Measurements from ENCODE around the gene PDK1. TPM values are rescaled to one million over a fixed set of nuclear protein-coding genes. Genes with fewer than 3 reads are reported as not detected.
A peak's percentile ranks its signal among the peaks of the same experiment; 100 is the strongest.
"Not testable (repeated sequence)": the region's sequence is repeated elsewhere in the genome, so short reads cannot be mapped to it uniquely, and the experiment has no call there.

PDK1 gene
- polyA plus RNA-seq, 3 donors from 2014 or later: 9.9 to 14.4 (median 10.0) TPM

DNA sequence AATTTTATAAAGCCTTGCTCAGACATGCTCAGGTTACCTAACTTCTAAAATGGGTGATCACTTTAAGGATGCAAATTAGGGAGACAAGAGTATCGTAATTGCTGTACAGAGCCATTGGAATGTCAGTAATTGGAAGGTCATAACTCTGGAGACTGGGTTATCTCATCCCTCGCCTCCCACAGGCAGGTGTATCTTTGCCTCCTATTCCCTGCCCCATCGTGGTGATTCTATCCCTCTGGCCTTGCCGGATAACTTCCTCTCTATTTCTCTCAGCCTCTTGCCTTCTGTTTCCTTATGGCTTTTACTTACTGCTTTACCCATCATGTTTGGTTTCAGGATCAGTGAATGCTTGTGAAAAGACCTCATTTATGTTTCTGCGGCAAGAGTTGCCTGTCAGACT is 2.5 kb downstream of the PDK1 start:
- peaks cover 21 to 32% of the 10 kb centered on the region in 2 donors for H3K4me1 Mint-ChIP-seq

DNA sequence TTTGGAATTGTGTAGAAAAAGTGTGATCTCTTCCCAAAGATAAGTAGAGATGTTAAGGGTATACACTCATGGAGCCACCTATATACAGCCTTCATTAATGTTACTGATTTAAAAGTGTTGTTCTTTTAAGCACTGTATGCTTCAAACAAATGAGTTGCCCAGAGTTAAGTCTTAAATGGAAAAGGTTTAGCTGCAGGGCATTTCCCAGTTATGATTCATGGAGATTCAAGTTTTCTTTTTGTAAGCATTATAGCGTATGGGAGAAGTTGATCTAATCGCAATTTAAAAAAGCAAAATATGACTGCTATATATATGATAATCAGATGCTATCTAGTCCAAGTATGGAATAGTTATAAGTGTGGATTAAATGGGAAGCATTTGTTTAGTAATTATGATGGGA is 4.8 kb downstream of the PDK1 start:
- Mint-ChIP-seq H3K4me3 (no peak overlapping the region), H3K4me1 (peaks cover 17 to 24% of the 10 kb centered on the region in 2 donors)

More for the DNA sequence above, 2.5 kb downstream of the PDK1 start:
- no peak for DNase-seq
- Mint-ChIP-seq H3K4me3 (peak overlapping the region in 1 of 5 donors; percentile 43), H3K9me3 (no peaks in the 10 kb centered on the region), H3K36me3 (peaks cover 0 to 12% (median 0%) of the 10 kb centered on the region in 3 donors), H3K27ac (no peak overlapping the region), H3K27me3 (ENCODE audit: low read depth in 3 of 3) (peaks cover 0 to 4% (median 2%) of the 10 kb centered on the region in 3 donors)

DNA sequence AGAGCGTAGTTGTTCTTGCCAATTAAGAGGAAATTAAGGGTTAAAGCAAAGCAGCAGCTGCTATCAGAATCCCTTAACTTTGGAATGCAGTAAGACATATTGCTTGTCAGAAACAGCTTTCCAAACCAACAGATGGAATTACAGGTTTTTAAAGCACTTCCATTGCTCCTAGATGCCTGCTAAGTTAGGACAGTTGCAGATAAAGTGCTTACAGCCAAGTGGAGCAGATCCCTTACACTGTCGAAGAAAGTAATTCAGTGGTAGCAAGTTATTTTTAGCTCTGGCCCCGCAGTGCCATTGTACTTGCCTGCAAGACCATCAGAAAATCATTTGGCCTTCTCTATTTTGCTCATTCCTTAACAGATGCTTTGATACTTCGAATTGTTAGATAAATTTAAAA is 5.4 kb downstream of the PDK1 start:
- peaks cover 0 to 2% (median 2%) of the 10 kb centered on the region in 3 donors for H3K27me3 Mint-ChIP-seq (ENCODE audit: low read depth in 3 of 3)
- peaks cover 10 to 31% (median 16%) of the 10 kb centered on the region in 3 donors for H3K36me3 Mint-ChIP-seq
- DNase-seq: no peak
- H3K4me1 Mint-ChIP-seq: peaks cover 17 to 24% of the 10 kb centered on the region in 2 donors
- H3K9me3 Mint-ChIP-seq: no peaks in the 10 kb centered on the region
- H3K4me3 Mint-ChIP-seq: no peak overlapping the region
- H3K27ac Mint-ChIP-seq: no peak overlapping the region

More for the DNA sequence above, 4.8 kb downstream of the PDK1 start:
- H3K9me3 Mint-ChIP-seq: no peaks in the 10 kb centered on the region
- H3K27ac Mint-ChIP-seq: no peak overlapping the region
- peaks cover 0 to 2% (median 2%) of the 10 kb centered on the region in 3 donors for H3K27me3 Mint-ChIP-seq (ENCODE audit: low read depth in 3 of 3)
- peaks cover 5 to 26% (median 12%) of the 10 kb centered on the region in 3 donors for H3K36me3 Mint-ChIP-seq
- no peak for DNase-seq

DNA sequence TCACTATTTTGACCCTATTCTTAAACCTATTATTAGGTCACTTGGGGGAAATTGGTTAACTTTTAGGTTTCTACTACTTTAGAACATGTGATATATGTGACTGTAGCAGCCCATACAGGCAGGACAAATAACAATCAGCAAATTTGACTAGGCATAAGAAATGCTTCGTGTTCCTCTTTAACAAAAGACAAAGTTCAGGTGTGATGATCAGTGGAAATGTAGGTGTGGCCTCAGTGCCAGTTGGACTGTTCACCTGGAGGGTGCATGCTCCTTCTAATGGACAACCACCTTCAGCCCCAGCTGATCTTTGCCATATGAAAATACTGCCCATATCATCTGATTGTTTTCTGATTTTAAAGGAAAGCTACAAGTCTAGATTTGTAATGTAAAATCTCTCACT is 6.4 kb downstream of the PDK1 start:
- Mint-ChIP-seq H3K27me3 (ENCODE audit: low read depth in 3 of 3) (peaks cover 0 to 2% (median 0%) of the 10 kb centered on the region in 3 donors), H3K36me3 (peaks cover 10 to 37% (median 23%) of the 10 kb centered on the region in 3 donors), H3K4me3 (no peak overlapping the region), H3K4me1 (peaks cover 7 to 14% of the 10 kb centered on the region in 2 donors), H3K27ac (no peak overlapping the region), H3K9me3 (no peaks in the 10 kb centered on the region)
- no peak for DNase-seq

DNA sequence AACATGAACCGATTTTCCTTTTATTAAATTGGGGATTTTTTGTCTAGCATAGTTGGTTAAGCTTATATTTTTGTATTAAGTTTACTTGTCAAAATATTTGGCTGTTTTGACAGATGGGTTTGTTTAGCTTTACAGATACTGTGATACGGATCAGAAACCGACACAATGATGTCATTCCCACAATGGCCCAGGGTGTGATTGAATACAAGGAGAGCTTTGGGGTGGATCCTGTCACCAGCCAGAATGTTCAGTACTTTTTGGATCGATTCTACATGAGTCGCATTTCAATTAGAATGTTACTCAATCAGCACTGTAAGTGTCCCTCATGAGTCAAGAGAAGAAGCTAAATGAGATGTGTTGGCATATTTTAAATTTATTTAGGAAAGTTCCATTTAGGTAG is 8.5 kb downstream of the PDK1 start:
- no peak overlapping the region for H3K27ac Mint-ChIP-seq
- H3K9me3 Mint-ChIP-seq: no peaks in the 10 kb centered on the region
- H3K36me3 Mint-ChIP-seq: peaks cover 15 to 50% (median 32%) of the 10 kb centered on the region in 3 donors
- H3K27me3 Mint-ChIP-seq (ENCODE audit: low read depth in 3 of 3): peaks cover 0 to 3% (median 0%) of the 10 kb centered on the region in 3 donors
- no peaks in the 10 kb centered on the region for H3K4me1 Mint-ChIP-seq
- H3K4me3 Mint-ChIP-seq: no peak overlapping the region
- no peak for DNase-seq

DNA sequence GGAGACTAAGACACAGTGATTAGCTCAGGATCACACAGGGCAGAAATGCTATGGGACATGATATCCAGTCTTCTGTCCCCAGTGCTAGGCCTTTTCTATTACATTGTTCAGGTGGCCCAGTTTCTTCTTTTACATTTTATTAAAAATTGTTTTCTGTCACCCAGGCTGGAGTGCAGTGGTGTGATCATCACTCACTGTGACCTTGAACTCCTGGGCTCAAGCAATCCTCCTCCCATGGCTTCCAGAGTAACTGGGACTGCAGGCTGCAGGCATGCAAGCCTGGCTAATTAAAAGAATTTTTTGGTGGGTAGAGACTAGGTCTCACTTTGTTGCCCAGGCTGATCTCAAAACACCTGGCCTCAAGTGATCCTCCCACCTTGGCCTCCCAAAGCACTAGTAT is 15.4 kb downstream of the PDK1 start:
- no peak overlapping the region for H3K4me3 Mint-ChIP-seq
- H3K4me1 Mint-ChIP-seq: peaks cover 0 to 2% of the 10 kb centered on the region in 2 donors
- peaks cover 38 to 65% (median 57%) of the 10 kb centered on the region in 3 donors for H3K36me3 Mint-ChIP-seq
- DNase-seq: no peak
- H3K27me3 Mint-ChIP-seq (ENCODE audit: low read depth in 3 of 3): peaks cover 0 to 2% (median 2%) of the 10 kb centered on the region in 3 donors
- H3K9me3 Mint-ChIP-seq: peaks cover 8 to 22% (median 15%) of the 10 kb centered on the region in 6 donors
- no peak overlapping the region for H3K27ac Mint-ChIP-seq

DNA sequence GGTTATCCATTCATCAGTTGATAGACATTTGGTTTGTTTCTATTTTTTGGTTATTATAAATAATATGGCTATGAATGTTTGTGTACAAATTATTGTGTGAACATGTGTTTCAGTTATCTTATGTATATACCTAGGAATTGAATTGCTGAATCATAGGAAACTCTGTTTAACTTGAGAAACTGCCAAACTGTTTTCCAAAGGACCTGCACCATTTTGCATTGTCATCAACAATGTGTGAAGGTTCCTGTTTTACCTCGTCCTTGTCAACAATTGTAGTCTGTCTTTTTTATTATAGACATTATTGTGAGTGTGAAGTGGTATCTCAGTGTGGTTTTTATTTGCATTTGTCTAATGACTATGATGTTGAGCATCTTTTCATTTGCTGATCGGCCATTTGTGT is 17.1 kb downstream of the PDK1 start:
- Mint-ChIP-seq H3K4me1 (peaks cover 0 to 8% of the 10 kb centered on the region in 2 donors), H3K27me3 (ENCODE audit: low read depth in 3 of 3) (peaks cover 0 to 2% (median under 1%) of the 10 kb centered on the region in 3 donors), H3K27ac (no peak overlapping the region), H3K9me3 (peaks cover 15 to 35% (median 22%) of the 10 kb centered on the region in 6 donors), H3K36me3 (peaks cover 55 to 70% (median 64%) of the 10 kb centered on the region in 3 donors), H3K4me3 (no peak overlapping the region)
- DNase-seq: no peak

DNA sequence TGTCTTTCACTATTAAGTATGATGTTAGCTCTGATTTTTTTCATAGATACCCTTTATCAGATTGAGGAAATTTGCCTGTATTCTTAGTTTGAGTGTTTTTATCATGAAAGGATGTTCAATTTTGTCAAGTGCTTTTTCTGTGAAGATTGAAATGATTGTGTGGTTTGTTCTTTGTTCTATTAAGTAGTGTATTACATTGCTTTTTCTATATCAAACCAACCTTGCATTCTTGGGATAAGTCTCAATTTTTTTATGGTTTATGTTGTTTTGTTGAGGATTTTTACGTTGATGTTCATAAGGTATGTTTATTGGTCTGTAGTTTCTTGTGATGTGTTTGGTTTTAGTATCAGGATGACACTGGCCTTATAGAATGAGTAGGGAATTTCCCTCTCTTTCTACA is 19.1 kb downstream of the PDK1 start:
- Mint-ChIP-seq H3K36me3 (peaks cover 66 to 80% (median 75%) of the 10 kb centered on the region in 3 donors), H3K9me3 (peaks cover 20 to 40% (median 29%) of the 10 kb centered on the region in 6 donors), H3K27ac (no peak overlapping the region), H3K27me3 (ENCODE audit: low read depth in 3 of 3) (peaks cover 0 to 2% (median 0%) of the 10 kb centered on the region in 3 donors), H3K4me3 (peak overlapping the region in 1 of 5 donors; percentile 2), H3K4me1 (peaks cover 0 to 8% of the 10 kb centered on the region in 2 donors)
- DNase-seq: no peak

DNA sequence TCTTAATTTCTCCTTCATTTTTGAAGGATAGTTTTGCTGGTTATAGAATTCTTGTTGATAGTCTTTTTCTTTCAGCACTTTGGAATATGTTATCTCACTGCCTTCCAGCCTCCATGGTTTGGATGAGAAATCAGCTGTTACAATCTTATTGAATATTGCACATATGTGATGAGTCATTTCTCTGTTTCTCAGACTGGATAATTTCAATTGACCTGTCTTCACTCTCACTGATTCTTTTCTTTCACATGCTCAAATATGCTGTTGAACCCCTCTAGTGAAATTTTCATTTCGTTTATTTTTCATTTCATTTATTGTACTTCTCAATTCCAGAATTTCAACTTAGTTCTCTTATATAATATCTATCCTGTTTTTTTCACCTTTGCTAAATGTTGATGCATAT is 22.2 kb downstream of the PDK1 start:
- H3K4me3 Mint-ChIP-seq: no peak overlapping the region
- H3K27ac Mint-ChIP-seq: no peak overlapping the region
- peaks cover 70 to 82% (median 80%) of the 10 kb centered on the region in 3 donors for H3K36me3 Mint-ChIP-seq
- H3K27me3 Mint-ChIP-seq (ENCODE audit: low read depth in 3 of 3): no peaks in the 10 kb centered on the region
- DNase-seq: no peak
- H3K4me1 Mint-ChIP-seq: peaks cover 0 to 8% of the 10 kb centered on the region in 2 donors
- peaks cover 20 to 40% (median 29%) of the 10 kb centered on the region in 6 donors for H3K9me3 Mint-ChIP-seq

DNA sequence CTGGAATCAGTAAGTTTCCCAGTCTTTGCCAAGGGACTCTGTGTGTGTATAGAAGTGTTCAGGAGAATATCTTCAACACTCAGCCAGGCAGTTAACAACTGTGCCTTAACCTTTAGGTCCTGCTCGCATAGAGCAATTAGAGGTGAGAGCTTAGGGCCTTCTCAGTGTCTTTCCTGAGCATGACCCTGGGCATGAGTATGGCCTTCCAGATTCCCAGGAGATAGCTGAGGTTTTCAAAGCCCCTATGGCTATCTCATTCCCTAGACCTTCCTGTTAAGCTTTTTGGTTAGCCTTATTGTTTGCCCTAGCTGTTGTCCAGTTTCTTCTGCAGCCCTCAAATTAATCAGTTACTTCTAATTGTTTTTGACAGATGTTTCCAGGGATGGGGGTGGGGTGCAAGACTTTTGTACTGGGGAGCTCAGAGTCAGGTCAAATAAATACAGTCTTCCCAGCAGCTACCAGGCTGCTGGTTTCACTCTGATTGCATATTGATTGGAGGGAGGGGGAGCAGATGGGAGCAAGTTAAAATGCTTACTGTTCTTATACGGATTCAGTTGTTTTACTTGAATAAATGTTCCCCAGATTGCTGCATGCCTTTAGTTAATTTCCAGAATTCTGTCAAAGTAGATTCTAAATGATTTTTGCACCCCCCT is 23.1 kb downstream of the PDK1 start:
- peak overlapping the region in 1 of 6 donors; percentile 56 for H3K27ac Mint-ChIP-seq
- no peak for DNase-seq
- peaks cover 0 to 8% of the 10 kb centered on the region in 2 donors for H3K4me1 Mint-ChIP-seq
- peaks cover 66 to 75% (median 73%) of the 10 kb centered on the region in 3 donors for H3K36me3 Mint-ChIP-seq
- H3K27me3 Mint-ChIP-seq (ENCODE audit: low read depth in 3 of 3): no peaks in the 10 kb centered on the region
- no peak overlapping the region for H3K4me3 Mint-ChIP-seq
- H3K9me3 Mint-ChIP-seq: peaks cover 18 to 37% (median 28%) of the 10 kb centered on the region in 6 donors

DNA sequence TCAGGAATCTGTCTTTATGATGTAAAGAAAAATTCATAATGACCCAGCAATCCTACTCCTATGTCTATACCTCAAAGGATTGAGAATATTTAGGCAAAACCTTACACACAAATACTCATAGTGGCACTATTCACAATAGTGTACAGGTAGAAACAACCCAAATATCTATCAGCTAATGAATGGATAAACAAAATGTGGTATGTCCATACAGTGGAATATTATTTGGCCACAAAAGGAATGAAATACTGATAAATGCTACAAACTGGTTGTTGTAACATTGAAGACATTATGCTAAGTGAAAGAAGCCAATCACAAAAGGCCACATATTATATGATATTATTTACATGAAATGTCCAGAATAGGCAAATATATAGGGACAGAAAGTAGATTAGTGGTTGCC is 24.7 kb downstream of the PDK1 start:
- H3K27ac Mint-ChIP-seq: no peak overlapping the region
- no peak overlapping the region for H3K4me3 Mint-ChIP-seq
- no peaks in the 10 kb centered on the region for H3K27me3 Mint-ChIP-seq (ENCODE audit: low read depth in 3 of 3)
- H3K4me1 Mint-ChIP-seq: peaks cover under 1 to 8% of the 10 kb centered on the region in 2 donors
- DNase-seq: no peak
- H3K9me3 Mint-ChIP-seq: peaks cover 12 to 23% (median 18%) of the 10 kb centered on the region in 6 donors
- H3K36me3 Mint-ChIP-seq: peaks cover 52 to 64% (median 62%) of the 10 kb centered on the region in 3 donors

DNA sequence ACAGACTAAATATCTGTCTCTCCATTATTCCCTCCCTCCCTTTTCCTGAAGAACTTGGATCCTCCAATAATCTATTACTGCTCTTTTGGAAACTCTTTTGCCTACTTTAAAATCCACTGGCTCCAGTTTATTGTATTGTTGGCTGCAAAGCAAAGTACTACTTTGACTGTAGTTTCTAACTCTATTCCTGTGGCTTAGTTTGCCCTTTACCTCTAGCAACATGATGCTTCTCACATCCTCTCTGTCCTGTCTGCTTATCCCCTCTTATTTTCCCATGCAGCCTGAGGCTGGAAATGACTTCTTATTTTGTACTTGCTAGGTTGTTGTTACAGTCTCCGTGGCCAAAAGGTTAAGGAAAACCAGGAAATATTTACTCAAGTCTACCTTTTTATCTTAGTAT is 26.8 kb downstream of the PDK1 start:
- Mint-ChIP-seq H3K36me3 (peaks cover 47 to 61% (median 58%) of the 10 kb centered on the region in 3 donors), H3K9me3 (peaks cover 5 to 10% (median 8%) of the 10 kb centered on the region in 6 donors), H3K4me1 (peaks cover 19 to 21% of the 10 kb centered on the region in 2 donors), H3K4me3 (no peak overlapping the region), H3K27ac (no peak overlapping the region), H3K27me3 (ENCODE audit: low read depth in 3 of 3) (peaks cover 0 to 7% (median 0%) of the 10 kb centered on the region in 3 donors)
- no peak for DNase-seq

DNA sequence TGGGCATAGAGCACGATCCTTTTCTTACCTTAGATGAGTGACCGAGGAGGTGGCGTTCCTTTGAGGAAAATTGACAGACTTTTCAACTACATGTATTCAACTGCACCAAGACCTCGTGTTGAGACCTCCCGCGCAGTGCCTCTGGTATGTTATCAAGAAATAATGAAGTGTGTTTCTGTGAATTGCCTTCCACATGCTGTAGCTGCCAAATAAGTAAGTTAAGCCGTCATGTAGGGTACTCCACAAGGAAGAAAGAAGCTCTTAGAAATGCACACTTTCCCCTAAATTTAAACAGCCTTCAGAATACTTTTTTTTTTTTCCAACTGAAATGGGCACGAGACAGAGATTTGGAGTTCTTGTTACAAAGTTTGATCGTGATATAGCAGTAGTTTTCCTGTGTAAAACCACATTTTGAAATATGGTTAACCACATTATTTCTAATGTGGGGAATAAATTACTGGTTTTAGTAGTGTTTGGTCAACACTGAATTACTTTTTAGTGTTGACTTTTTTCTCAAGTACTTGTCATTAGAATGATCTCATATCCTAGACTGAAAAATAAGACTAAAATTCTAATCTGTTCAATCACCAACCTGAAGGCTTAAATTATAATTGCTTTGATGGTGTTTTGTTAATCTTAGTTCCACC is 30.5 kb downstream of the PDK1 start:
- peaks cover 30 to 49% of the 10 kb centered on the region in 2 donors for H3K4me1 Mint-ChIP-seq
- peak; percentile 46 to 54 (median 49) for DNase-seq
- H3K27me3 Mint-ChIP-seq (ENCODE audit: low read depth in 3 of 3): peaks cover 0 to 7% (median 0%) of the 10 kb centered on the region in 3 donors
- peak overlapping the region in 1 of 6 donors; percentile 51 for H3K27ac Mint-ChIP-seq
- H3K4me3 Mint-ChIP-seq: peak overlapping the region; percentile 5 to 65 (median 32)
- H3K36me3 Mint-ChIP-seq: peaks cover 45 to 63% (median 63%) of the 10 kb centered on the region in 3 donors
- H3K9me3 Mint-ChIP-seq: no peaks in the 10 kb centered on the region

DNA sequence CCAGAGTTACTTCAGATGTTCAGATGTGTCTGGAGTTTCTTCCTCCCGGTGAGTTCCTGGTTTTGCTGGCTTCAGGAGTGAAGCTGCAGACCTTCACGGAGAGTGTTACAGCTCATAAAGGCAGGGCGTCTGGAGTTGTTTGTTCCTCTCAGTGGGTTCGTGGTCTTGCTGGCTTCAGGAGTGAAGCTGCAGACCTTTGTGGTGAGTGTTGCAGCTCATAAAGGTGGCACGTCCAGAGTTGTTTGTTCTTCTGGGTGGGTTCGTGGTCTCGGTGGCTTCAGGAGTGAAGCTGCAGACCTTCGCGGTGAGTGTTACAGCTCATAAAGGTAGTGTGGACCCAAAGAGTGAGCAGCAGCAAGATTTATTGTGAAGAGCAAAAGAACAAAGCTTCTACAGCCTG is 31.3 kb downstream of the PDK1 start:
- peak overlapping the region in 3 of 6 donors; percentile 9 to 28 (median 27) for H3K27ac Mint-ChIP-seq
- H3K4me3 Mint-ChIP-seq: peak overlapping the region; percentile 31 to 65 (median 46)
- H3K27me3 Mint-ChIP-seq (ENCODE audit: low read depth in 3 of 3); DNase-seq; H3K9me3 Mint-ChIP-seq: not testable (repeated sequence)
- peaks cover 30 to 49% of the 10 kb centered on the region in 2 donors for H3K4me1 Mint-ChIP-seq
- peaks cover 44 to 65% (median 60%) of the 10 kb centered on the region in 3 donors for H3K36me3 Mint-ChIP-seq

Measured in immature natural killer cell (primary cell).